Measurements from ENCODE around the gene C1orf115. TPM values are rescaled to one million over a fixed set of nuclear protein-coding genes. Genes with fewer than 3 reads are reported as not detected.

C1orf115 gene
- polyA plus RNA-seq, 1 experiment: 0.05 TPM

DNA sequence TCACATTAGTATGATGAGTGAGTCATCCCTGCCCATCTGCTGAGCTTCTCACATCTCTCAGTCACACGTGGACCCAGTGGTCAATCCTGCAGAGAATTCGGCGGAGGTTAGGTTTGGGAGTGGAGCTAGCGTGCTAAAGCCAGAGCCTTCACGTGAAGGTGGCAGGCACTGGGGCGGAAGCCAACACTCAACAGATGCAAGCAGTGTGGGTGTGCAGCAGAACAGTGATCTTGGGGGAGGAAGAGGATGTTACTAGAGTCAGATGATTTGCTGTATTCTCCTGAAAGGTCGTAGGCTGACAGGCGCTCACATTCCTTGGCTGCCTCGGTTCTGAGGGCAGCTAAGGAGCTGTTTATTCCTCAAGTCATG is 6.7 kb downstream of the C1orf115 start:
- no peak for DNase-seq (ENCODE audit: low read depth, low spot score)
- H3K4me3 ChIP-seq (ENCODE audit: low read depth, low read length): no peak overlapping the region
- ChIA-PET CTCF (interaction anchor here (0.7 to 1.8 kb wide), 2 partner anchors 36 to 415 kb away, joined by 3 to 7 read pairs; no protein-coding TSS in a partner anchor), POLR2A (no interaction called here)
- peaks cover 14% of the 10 kb centered on the region for H3K27me3 ChIP-seq (ENCODE audit: control insufficient read depth, insufficient read depth, low read length)
- no peak for TF ChIP-seq CTCF (IDR thresholded peaks at IDR 0.05; ENCODE audit: low read depth, low read length)
- no peaks in the 10 kb centered on the region; the same call in 1 of the 2 replicates for H3K9me3 ChIP-seq (ENCODE audit: control insufficient read depth, insufficient read depth, low read length)
- no peak overlapping the region for H3K27ac ChIP-seq (ENCODE audit: low read depth, low read length)

DNA sequence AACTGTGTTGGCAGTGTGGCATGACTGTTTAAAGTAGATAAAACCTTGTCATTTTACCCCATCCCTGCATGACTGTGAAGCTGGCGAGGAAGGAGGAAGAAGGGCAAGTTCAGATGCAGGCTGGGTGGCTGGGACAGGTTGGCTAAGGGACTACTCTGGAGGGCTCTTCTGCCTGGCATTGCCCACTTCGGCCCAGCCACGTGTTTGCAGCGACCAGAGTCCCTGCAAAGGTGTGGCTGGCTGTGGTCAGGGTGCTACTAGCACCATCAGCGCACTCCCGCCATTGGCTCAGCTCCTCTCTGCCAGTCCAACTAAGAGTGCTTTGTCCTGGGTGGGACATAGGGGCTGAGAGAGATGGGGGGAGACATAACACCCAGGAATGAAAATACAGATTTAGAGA is 7.2 kb downstream of the C1orf115 start:
- CTCF ChIA-PET: interaction anchor here (0.6 to 1.8 kb wide), 3 partner anchors 36 to 416 kb away, joined by 3 to 7 read pairs (median 3); no protein-coding TSS in a partner anchor
- H3K4me3 ChIP-seq (ENCODE audit: low read depth, low read length): no peak overlapping the region
- POLR2A ChIA-PET: no interaction called here
- H3K9me3 ChIP-seq (ENCODE audit: control insufficient read depth, insufficient read depth, low read length): no peaks in the 10 kb centered on the region; the same call in 1 of the 2 replicates
- no peak for TF ChIP-seq CTCF (IDR thresholded peaks at IDR 0.05; ENCODE audit: low read depth, low read length)
- peaks cover 13% of the 10 kb centered on the region for H3K27me3 ChIP-seq (ENCODE audit: control insufficient read depth, insufficient read depth, low read length)
- no peak for DNase-seq (ENCODE audit: low read depth, low spot score)
- H3K27ac ChIP-seq (ENCODE audit: low read depth, low read length): no peak overlapping the region

- Histone ChIP-seq H3K9me3 (ENCODE audit: control insufficient read depth, insufficient read depth, low read length) (no peaks in the 10 kb centered on the region; the same call in 1 of the 2 replicates), H3K27ac (ENCODE audit: low read depth, low read length) (no peak overlapping the region), H3K27me3 (ENCODE audit: control insufficient read depth, insufficient read depth, low read length) (peaks cover 8% of the 10 kb centered on the region), H3K4me3 (ENCODE audit: low read depth, low read length) (no peak overlapping the region)
- ChIA-PET POLR2A (no interaction called here), CTCF (interaction anchor here (1.4 kb wide), 1 partner anchor 35 kb away, joined by 5 read pairs; no protein-coding TSS in a partner anchor)
- no peak for TF ChIP-seq CTCF (IDR thresholded peaks at IDR 0.05; ENCODE audit: low read depth, low read length)
- no peak for DNase-seq (ENCODE audit: low read depth, low spot score)
Observed at GRCh38 chr1:220698607-220699016, 8.4 kb downstream of the C1orf115 start.

GRCh38 chr1:220699044-220699443 is 8.9 kb downstream of the C1orf115 start:
- TF ChIP-seq CTCF (IDR thresholded peaks at IDR 0.05; ENCODE audit: low read depth, low read length): no peak
- Histone ChIP-seq H3K9me3 (ENCODE audit: control insufficient read depth, insufficient read depth, low read length) (no peaks in the 10 kb centered on the region; the same call in 1 of the 2 replicates), H3K27ac (ENCODE audit: low read depth, low read length) (no peak overlapping the region), H3K27me3 (ENCODE audit: control insufficient read depth, insufficient read depth, low read length) (peaks cover 8% of the 10 kb centered on the region), H3K4me3 (ENCODE audit: low read depth, low read length) (no peak overlapping the region)
- CTCF ChIA-PET: interaction anchor here (1.4 kb wide), 1 partner anchor 34 kb away, joined by 5 read pairs; no protein-coding TSS in a partner anchor
- no peak for DNase-seq (ENCODE audit: low read depth, low spot score)
- POLR2A ChIA-PET: no interaction called here

- Histone ChIP-seq H3K27me3 (ENCODE audit: control insufficient read depth, insufficient read depth, low read length) (peaks cover 8% of the 10 kb centered on the region), H3K4me3 (ENCODE audit: low read depth, low read length) (no peak overlapping the region), H3K27ac (ENCODE audit: low read depth, low read length) (no peak overlapping the region), H3K9me3 (ENCODE audit: control insufficient read depth, insufficient read depth, low read length) (no peaks in the 10 kb centered on the region; the same call in 1 of the 2 replicates)
- no peak for DNase-seq (ENCODE audit: low read depth, low spot score)
- no peak for TF ChIP-seq CTCF (IDR thresholded peaks at IDR 0.05; ENCODE audit: low read depth, low read length)
- POLR2A ChIA-PET: no interaction called here
- CTCF ChIA-PET: no interaction called here
Observed at GRCh38 chr1:220700556-220701179, 10.5 kb downstream of the C1orf115 start.
